ENCODE results near the gene NCAM1.
"Not testable (repeated sequence)": the region's sequence is repeated elsewhere in the genome, so short reads cannot be mapped to it uniquely, and the experiment has no call there.

Gene NCAM1

DNA sequence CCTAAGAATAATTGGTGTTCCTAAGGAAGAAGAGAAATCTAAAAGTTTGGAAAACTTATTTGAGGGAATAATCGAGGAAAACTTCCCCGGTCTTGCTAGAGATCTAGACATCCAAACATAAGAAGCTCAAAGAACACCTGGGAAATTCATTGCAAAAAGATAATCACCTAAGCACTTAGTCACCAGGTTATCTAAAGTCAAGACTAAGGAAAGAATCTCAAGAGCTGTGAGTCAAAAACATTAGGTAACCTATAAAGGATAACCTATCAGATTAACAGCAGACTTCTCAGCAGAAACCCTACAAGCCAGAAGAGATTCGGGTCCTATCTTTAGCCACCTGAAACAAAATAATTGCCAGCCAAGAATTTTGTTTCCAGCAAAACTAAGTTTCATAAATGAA is 337.3 kb downstream of the NCAM1 start:
- H3K4ac ChIP-seq (ENCODE audit: low read depth in 1 of 2, low read length in 2 of 2); H3K9me3 ChIP-seq (ENCODE audit: control insufficient read depth, low read length); H4K8ac ChIP-seq (ENCODE audit: low read length); H3K4me1 ChIP-seq (ENCODE audit: control insufficient read depth, insufficient read depth, low read depth, low read length); H3K4me3 ChIP-seq (ENCODE audit: insufficient read depth in 1 of 2, low read depth in 1 of 2, low read length in 2 of 2); H2BK15ac ChIP-seq (ENCODE audit: low read depth, poor library complexity, severe bottlenecking); H3K9ac ChIP-seq (ENCODE audit: low read length); H3K27ac ChIP-seq (ENCODE audit: low read length, poor library complexity, severe bottlenecking); H3K79me1 ChIP-seq (replicated peaks; ENCODE audit: low read length, poor library complexity, severe bottlenecking); DNase-seq; H2BK5ac ChIP-seq (ENCODE audit: low read depth, low read length, poor library complexity, severe bottlenecking); H3K18ac ChIP-seq (ENCODE audit: low read depth in 1 of 2, low read length in 2 of 2); H2AFZ ChIP-seq (ENCODE audit: low read depth, low read length); H3K36me3 ChIP-seq (ENCODE audit: control insufficient read depth in 1 of 2, insufficient read depth in 2 of 2, low read depth in 1 of 2, low read length in 2 of 2); H2AK5ac ChIP-seq (ENCODE audit: low read length, severe bottlenecking); H3K23ac ChIP-seq (ENCODE audit: low read length in 2 of 2); H3K4me2 ChIP-seq (ENCODE audit: low read length, poor library complexity, severe bottlenecking); H2BK12ac ChIP-seq (ENCODE audit: low read length in 2 of 2); H2BK120ac ChIP-seq (ENCODE audit: low read depth, low read length); H3K14ac ChIP-seq (ENCODE audit: low read length in 2 of 2); H4K91ac ChIP-seq (ENCODE audit: low read length): not testable (repeated sequence)
- H3K27me3 ChIP-seq (ENCODE audit: control insufficient read depth in 1 of 2, insufficient read depth in 1 of 2, low read length in 2 of 2), result peaks cover 0 to 49% of the 10 kb centered on the region in 2 experiments
- 94% methylated on average over 2 of the region's 3 CpGs for WGBS

DNA sequence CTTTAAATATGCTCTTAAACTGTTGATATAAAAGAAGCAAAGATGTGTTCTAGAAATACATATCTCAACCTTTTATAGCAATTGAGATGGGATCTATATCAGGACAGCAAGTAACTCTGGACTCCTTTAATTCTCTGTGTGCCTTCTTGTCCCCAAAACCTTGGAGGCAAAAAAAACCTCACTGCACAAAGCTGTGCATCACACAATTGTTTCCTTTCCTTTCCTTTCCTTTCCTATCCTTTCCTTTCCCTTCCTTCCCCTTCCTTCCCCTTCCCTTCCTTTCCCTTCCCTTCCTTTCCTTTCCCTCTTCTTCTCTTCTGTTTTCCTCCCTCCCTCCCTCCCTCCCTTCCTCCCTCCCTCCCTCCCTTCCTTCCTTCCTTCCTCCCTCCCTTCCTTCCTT is 343.7 kb downstream of the NCAM1 start:
- H3K27me3 ChIP-seq (ENCODE audit: control insufficient read depth in 1 of 2, insufficient read depth in 1 of 2, low read length in 2 of 2), result peaks cover 4 to 17% of the 10 kb centered on the region in 2 experiments
- DNase-seq, result no peak

DNA sequence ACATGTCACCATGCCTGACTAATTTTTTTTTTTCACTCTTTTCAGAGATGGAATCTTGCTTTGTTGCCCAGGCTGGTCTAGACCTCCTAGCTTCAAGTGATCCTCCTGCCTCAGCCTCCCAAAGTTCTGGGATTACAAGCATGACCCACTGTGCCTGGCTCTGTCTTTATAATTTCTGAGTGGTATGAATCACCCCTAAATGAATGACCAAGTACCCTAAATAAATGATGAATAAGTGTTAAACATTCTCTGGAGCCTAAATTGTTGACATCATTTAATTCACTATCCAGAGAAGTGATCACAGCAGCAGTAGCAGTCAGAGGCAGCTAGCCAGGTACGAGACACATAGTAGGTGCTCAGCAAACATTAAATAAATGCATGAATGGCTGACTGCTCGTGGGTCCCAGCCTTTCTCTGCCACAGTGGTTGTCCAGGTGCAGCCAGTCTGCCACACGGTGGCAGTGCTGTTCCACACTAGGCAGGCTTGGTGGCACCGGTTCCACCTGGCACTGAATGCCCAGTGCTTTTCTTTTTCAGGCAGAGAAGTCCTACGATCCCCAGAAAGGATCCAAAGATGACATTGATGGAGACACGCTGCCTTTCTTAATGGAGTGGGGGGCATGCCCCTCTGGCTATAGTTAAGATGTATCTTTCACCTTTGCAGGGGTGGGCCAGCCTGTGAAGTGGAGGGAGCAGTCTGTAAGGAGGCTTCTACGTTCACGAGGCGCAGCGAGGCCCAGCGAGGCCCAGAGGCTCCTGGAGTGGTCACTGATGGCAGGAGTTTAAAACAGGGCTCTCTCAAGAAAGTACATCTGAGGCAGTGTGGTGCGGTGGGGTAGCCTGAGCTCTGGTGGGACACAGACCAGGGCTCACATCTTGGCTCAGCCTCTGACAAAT is 344.5 kb downstream of the NCAM1 start:
- Histone ChIP-seq H3K4me2 (ENCODE audit: low read length, poor library complexity, severe bottlenecking) (no peak overlapping the region), H3K27me3 (ENCODE audit: control insufficient read depth in 1 of 2, insufficient read depth in 1 of 2, low read length in 2 of 2) (peaks cover 4 to 14% of the 10 kb centered on the region in 2 experiments), H3K9me3 (ENCODE audit: control insufficient read depth, low read length) (no peaks in the 10 kb centered on the region), H2BK12ac (ENCODE audit: low read length in 2 of 2) (no peak overlapping the region), H2BK15ac (ENCODE audit: low read depth, poor library complexity, severe bottlenecking) (no peak overlapping the region), H3K4me3 (ENCODE audit: insufficient read depth in 1 of 2, low read depth in 1 of 2, low read length in 2 of 2) (no peak overlapping the region), H3K23ac (ENCODE audit: low read length in 2 of 2) (no peak overlapping the region), H2BK120ac (ENCODE audit: low read depth, low read length) (no peak overlapping the region), H3K36me3 (ENCODE audit: control insufficient read depth in 1 of 2, insufficient read depth in 2 of 2, low read depth in 1 of 2, low read length in 2 of 2) (no peaks in the 10 kb centered on the region), H3K27ac (ENCODE audit: low read length, poor library complexity, severe bottlenecking) (no peak overlapping the region), H3K9ac (ENCODE audit: low read length) (no peak overlapping the region), H3K14ac (ENCODE audit: low read length in 2 of 2) (no peak overlapping the region), H4K8ac (ENCODE audit: low read length) (no peak overlapping the region), H3K79me1 (replicated peaks; ENCODE audit: low read length, poor library complexity, severe bottlenecking) (no peaks in the 10 kb centered on the region), H2BK5ac (ENCODE audit: low read depth, low read length, poor library complexity, severe bottlenecking) (no peak overlapping the region), H2AK5ac (ENCODE audit: low read length, severe bottlenecking) (no peak overlapping the region), H2AFZ (ENCODE audit: low read depth, low read length) (no peak overlapping the region), H3K4me1 (ENCODE audit: control insufficient read depth, insufficient read depth, low read depth, low read length) (no peaks in the 10 kb centered on the region), H4K91ac (ENCODE audit: low read length) (no peak overlapping the region), H3K18ac (ENCODE audit: low read depth in 1 of 2, low read length in 2 of 2) (no peak overlapping the region), H3K4ac (ENCODE audit: low read depth in 1 of 2, low read length in 2 of 2) (no peak overlapping the region)
- DNase-seq, result peak; percentile 64
- WGBS, result 42% methylated on average over 11 of the region's 12 CpGs

More for the DNA sequence above, 343.7 kb downstream of the NCAM1 start:
- Histone ChIP-seq H3K27ac (ENCODE audit: low read length, poor library complexity, severe bottlenecking) (no peak overlapping the region), H2BK120ac (ENCODE audit: low read depth, low read length) (no peak overlapping the region), H3K4me2 (ENCODE audit: low read length, poor library complexity, severe bottlenecking) (no peak overlapping the region), H2BK12ac (ENCODE audit: low read length in 2 of 2) (no peak overlapping the region), H3K79me1 (replicated peaks; ENCODE audit: low read length, poor library complexity, severe bottlenecking) (no peaks in the 10 kb centered on the region), H4K91ac (ENCODE audit: low read length) (no peak overlapping the region), H2BK5ac (ENCODE audit: low read depth, low read length, poor library complexity, severe bottlenecking) (no peak overlapping the region), H2AFZ (ENCODE audit: low read depth, low read length) (no peak overlapping the region), H2BK15ac (ENCODE audit: low read depth, poor library complexity, severe bottlenecking) (no peak overlapping the region), H3K18ac (ENCODE audit: low read depth in 1 of 2, low read length in 2 of 2) (no peak overlapping the region), H3K4me1 (ENCODE audit: control insufficient read depth, insufficient read depth, low read depth, low read length) (no peaks in the 10 kb centered on the region), H3K36me3 (ENCODE audit: control insufficient read depth in 1 of 2, insufficient read depth in 2 of 2, low read depth in 1 of 2, low read length in 2 of 2) (no peaks in the 10 kb centered on the region), H3K9me3 (ENCODE audit: control insufficient read depth, low read length) (no peaks in the 10 kb centered on the region), H4K8ac (ENCODE audit: low read length) (no peak overlapping the region), H3K9ac (ENCODE audit: low read length) (no peak overlapping the region), H2AK5ac (ENCODE audit: low read length, severe bottlenecking) (no peak overlapping the region), H3K14ac (ENCODE audit: low read length in 2 of 2) (no peak overlapping the region), H3K4me3 (ENCODE audit: insufficient read depth in 1 of 2, low read depth in 1 of 2, low read length in 2 of 2) (no peak overlapping the region), H3K4ac (ENCODE audit: low read depth in 1 of 2, low read length in 2 of 2) (no peak overlapping the region), H3K23ac (ENCODE audit: low read length in 2 of 2) (no peak overlapping the region)

DNA sequence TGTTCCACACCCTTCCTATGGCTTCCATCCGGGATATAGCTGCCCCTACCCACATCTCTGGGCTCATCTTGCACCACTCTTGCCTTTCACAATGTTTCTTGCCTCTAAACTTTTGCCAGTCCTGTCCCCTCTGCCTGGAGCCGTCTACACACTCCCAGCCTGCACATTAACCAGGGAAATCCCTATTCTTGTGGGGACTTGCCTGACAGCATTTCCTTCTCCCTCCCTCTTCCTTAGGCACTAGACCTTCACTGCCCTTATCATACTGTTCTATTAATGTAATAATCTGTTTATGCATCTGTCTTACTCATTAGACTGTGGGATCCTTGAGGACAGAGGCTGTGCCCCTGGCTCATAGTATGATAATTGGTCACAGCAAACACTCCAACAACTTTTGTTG is 347.4 kb downstream of the NCAM1 start:
- no peak overlapping the region for H2AFZ ChIP-seq (ENCODE audit: low read depth, low read length)
- H2BK120ac ChIP-seq (ENCODE audit: low read depth, low read length), result no peak overlapping the region
- no peaks in the 10 kb centered on the region for H3K79me1 ChIP-seq (replicated peaks; ENCODE audit: low read length, poor library complexity, severe bottlenecking)
- no peak overlapping the region for H3K4me3 ChIP-seq (ENCODE audit: insufficient read depth in 1 of 2, low read depth in 1 of 2, low read length in 2 of 2)
- H3K9ac ChIP-seq (ENCODE audit: low read length), result no peak overlapping the region
- WGBS, result 83% methylated on average over 2 of the region's 2 CpGs
- H3K18ac ChIP-seq (ENCODE audit: low read depth in 1 of 2, low read length in 2 of 2), result no peak overlapping the region
- no peak overlapping the region for H2BK15ac ChIP-seq (ENCODE audit: low read depth, poor library complexity, severe bottlenecking)
- H3K4ac ChIP-seq (ENCODE audit: low read depth in 1 of 2, low read length in 2 of 2), result no peak overlapping the region
- H3K14ac ChIP-seq (ENCODE audit: low read length in 2 of 2), result no peak overlapping the region
- peaks cover 5% of the 10 kb centered on the region for H3K4me1 ChIP-seq (ENCODE audit: control insufficient read depth, insufficient read depth, low read depth, low read length)
- no peaks in the 10 kb centered on the region for H3K36me3 ChIP-seq (ENCODE audit: control insufficient read depth in 1 of 2, insufficient read depth in 2 of 2, low read depth in 1 of 2, low read length in 2 of 2)
- no peak overlapping the region for H2BK12ac ChIP-seq (ENCODE audit: low read length in 2 of 2)
- no peak overlapping the region for H3K27ac ChIP-seq (ENCODE audit: low read length, poor library complexity, severe bottlenecking)
- H3K9me3 ChIP-seq (ENCODE audit: control insufficient read depth, low read length), result no peaks in the 10 kb centered on the region
- no peak overlapping the region for H4K8ac ChIP-seq (ENCODE audit: low read length)
- no peak overlapping the region for H2BK5ac ChIP-seq (ENCODE audit: low read depth, low read length, poor library complexity, severe bottlenecking)
- no peak overlapping the region for H4K91ac ChIP-seq (ENCODE audit: low read length)
- no peak overlapping the region for H3K23ac ChIP-seq (ENCODE audit: low read length in 2 of 2)
- H3K27me3 ChIP-seq (ENCODE audit: control insufficient read depth in 1 of 2, insufficient read depth in 1 of 2, low read length in 2 of 2), result peaks cover 4 to 12% of the 10 kb centered on the region in 2 experiments
- DNase-seq, result no peak
- H3K4me2 ChIP-seq (ENCODE audit: low read length, poor library complexity, severe bottlenecking), result no peak overlapping the region
- H2AK5ac ChIP-seq (ENCODE audit: low read length, severe bottlenecking), result no peak overlapping the region

Measured in mesenchymal stem cell (in vitro differentiated cells and primary cell).